ENCODE results near the gene ZNF578.
"Not testable (repeated sequence)": the region's sequence is repeated elsewhere in the genome, so short reads cannot be mapped to it uniquely, and the experiment has no call there.

Gene ZNF578

GRCh38 chr19:52561611-52562010, 108.3 kb downstream of the ZNF578 start:
- not testable (repeated sequence) for DNase-seq

Measured in fibroblast of skin of back (primary cell).